ENCODE data around the gene AQP3. TPM values are rescaled to one million over a fixed set of nuclear protein-coding genes. Genes with fewer than 3 reads are reported as not detected.

Gene AQP3
- total and polyA plus RNA-seq, 4 donors, result 0.50 to 2.5 (median 1.3) TPM

Small RNAs within 50 kb of the gene (small RNA-seq; reads per million reads assigned to genes)
- gene AL356218.2 (ENCODE audit: low replicate concordance) (not detected), gene MIR6851 (ENCODE audit: low replicate concordance) (not detected)

Other genes starting within 250 kb of the AQP3 start
- not detected for gene SPINK4, start 207.4 kb downstream of the AQP3 start, total RNA-seq
- not detected for gene SPINK4, start 207.4 kb downstream of the AQP3 start, polyA plus RNA-seq (ENCODE audit: insufficient read length in 2 of 2)
- 10 to 100 TPM; 39.0 to 58.6 TPM for gene BAG1, start 182.9 kb downstream of the AQP3 start, total RNA-seq
- 100 to 1,000 TPM; 101 to 111 TPM for gene BAG1, start 182.9 kb downstream of the AQP3 start, polyA plus RNA-seq (ENCODE audit: insufficient read length in 2 of 2)
- gene CHMP5, start 182.5 kb downstream of the AQP3 start, total RNA-seq, result 100 to 1,000 TPM in 1 of 2 donors, 10 to 100 TPM in 1; 87.3 to 105 TPM
- gene CHMP5, start 182.5 kb downstream of the AQP3 start, polyA plus RNA-seq (ENCODE audit: insufficient read length in 2 of 2), result 100 to 1,000 TPM; 116 to 130 TPM
- gene NFX1, start 157.1 kb downstream of the AQP3 start, total RNA-seq, result 10 to 100 TPM; 24.1 to 29.4 TPM
- 10 to 100 TPM; 25.9 to 30.4 TPM for gene NFX1, start 157.1 kb downstream of the AQP3 start, polyA plus RNA-seq (ENCODE audit: insufficient read length in 2 of 2)
- under 1 TPM; 0.33 to 0.89 TPM for gene AQP7, start 45.0 kb downstream of the AQP3 start, total RNA-seq
- gene AQP7, start 45.0 kb downstream of the AQP3 start, polyA plus RNA-seq (ENCODE audit: insufficient read length in 2 of 2), result 1 to 10 TPM; 1.2 to 3.1 TPM
- gene NOL6, start 26.3 kb upstream of the AQP3 start, total RNA-seq, result 10 to 100 TPM; 14.5 to 16.5 TPM
- 10 to 100 TPM; 24.1 to 24.2 TPM for gene NOL6, start 26.3 kb upstream of the AQP3 start, polyA plus RNA-seq (ENCODE audit: insufficient read length in 2 of 2)
- gene ANKRD18B, start 76.7 kb upstream of the AQP3 start, total RNA-seq, result 1 to 10 TPM; 2.2 to 7.3 TPM
- 1 to 10 TPM; 5.0 to 6.6 TPM for gene ANKRD18B, start 76.7 kb upstream of the AQP3 start, polyA plus RNA-seq (ENCODE audit: insufficient read length in 2 of 2)

All from spinal cord (tissue), 4 donors.